CD4-positive, alpha-beta T cell treated with Interferon gamma for 1 hour (primary cell): ENCODE measurements around the gene GRIK4.
"Not testable (repeated sequence)": the region's sequence is repeated elsewhere in the genome, so short reads cannot be mapped to it uniquely, and the experiment has no call there.

Experiments
- DNase-seq: peaks from one replicate; pipeline ENCODE4 v3.0.0-alpha.2; 2020

GRIK4 gene

DNA sequence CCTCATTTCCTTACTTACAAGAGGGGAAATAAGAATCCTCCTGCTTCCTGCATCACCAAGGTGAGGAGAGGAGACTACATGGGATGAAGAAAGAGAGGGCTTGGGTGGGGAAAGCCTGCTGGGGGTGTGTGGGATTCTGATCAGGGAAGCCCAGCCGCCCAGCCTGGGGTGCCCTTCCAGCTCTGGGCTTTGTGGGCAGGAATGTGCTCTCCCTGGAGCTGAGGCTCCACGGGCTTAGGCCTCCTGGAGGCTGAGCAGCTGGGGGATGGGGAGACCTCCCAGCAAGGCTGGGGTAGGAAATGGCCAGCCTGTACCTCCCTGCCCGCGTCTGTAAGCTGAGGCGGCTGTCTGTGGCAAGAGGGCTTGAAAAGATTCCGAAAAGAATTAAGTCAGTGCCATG is 206.1 kb downstream of the GRIK4 start:
- no peak for DNase-seq

DNA sequence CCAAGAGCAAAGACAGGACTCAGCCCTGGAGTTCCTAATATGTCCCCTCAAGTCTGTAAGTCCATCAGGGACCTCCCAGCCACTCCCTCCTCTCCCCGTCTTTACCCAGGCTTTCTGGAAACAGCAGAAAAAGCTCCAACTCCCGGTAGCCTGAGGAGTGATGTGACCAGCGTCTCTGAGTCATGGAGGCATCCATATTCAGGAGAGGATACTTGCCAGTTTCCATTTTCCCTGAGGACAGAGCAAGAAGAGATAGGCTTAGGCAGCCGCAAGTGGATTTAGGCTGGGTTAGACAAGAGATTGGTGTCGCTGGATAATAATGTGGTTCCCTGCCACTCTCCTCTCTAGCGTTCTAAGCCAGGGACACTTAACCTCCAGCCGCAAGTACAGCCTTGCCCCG is 206.6 kb downstream of the GRIK4 start:
- DNase-seq = no peak

DNA sequence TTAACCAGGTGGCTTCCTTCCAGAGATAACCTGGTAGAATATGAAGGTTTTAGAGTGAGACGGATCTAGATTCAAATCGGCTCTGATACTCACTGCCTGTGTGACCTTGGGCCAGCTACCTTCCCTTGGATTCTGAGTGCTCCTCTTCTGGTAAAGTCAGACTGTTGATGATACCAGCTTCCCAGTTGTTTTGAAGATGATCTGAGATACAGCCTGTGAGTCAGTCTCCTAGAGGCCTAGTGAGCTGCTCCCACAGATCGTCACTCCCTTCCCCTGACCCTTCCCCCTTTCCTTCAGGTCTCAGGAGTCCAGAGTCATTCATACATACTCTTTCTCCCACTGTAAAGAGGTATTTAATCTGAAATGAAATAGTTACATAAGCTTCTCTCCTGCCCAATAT is 207.8 kb downstream of the GRIK4 start:
- no peak for DNase-seq

DNA sequence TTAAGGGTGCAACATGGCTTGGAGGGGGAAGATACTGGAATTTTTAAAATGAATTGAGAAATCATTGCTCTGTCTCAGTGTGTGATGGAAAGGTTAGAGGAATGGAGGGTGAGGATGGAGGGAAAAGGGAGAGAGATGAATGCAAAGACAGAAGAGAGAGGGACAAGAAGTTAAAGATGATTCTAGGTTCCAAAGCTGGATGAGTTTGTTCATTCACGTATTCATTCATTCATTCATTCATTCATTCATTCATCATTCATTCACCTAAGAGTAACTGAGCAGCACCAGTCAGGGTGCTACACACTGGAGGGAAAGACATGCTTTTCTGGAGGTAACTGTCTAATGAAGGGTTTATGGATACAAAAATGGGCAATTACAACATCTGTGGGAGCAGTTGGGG is 209.2 kb downstream of the GRIK4 start:
- DNase-seq = no peak

DNA sequence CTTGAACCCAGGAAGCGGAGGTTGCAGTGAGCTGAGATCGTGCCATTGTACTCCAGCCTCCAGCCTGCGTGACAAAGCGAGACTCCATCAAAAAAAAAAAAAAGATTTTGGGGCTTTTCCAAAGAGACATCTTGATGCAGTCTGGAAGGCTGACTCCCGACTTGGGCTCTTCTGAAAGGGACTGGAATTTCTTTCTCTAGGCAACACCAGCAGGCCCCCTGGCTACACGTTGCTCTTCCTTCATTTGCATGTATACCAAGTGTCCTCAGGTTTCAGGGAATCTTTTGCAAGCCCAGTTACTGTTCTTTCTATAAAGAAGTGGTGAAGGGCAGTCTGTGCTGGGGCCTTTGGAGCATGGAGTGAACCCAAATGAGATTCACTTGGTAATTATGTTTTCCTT is 211.0 kb downstream of the GRIK4 start:
- no peak for DNase-seq

DNA sequence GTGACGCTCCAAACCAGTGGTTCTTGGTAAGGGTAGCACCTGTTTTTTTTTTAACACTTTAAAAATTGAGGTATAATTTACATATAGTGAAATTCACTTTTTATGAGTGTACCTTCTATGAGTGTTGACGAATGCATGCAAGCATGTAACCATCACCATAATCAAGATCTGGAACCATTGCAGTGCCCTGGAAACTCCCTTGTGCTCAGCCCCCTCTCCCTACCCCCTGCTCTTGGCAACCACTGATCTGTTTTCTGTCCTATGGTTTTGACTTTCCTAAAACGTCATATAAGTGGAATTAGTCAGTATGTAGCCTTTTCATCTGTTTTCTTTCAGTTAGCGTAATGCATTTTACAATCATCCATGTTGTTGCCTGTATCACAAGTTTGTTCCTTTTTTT is 212.2 kb downstream of the GRIK4 start:
- DNase-seq = no peak

DNA sequence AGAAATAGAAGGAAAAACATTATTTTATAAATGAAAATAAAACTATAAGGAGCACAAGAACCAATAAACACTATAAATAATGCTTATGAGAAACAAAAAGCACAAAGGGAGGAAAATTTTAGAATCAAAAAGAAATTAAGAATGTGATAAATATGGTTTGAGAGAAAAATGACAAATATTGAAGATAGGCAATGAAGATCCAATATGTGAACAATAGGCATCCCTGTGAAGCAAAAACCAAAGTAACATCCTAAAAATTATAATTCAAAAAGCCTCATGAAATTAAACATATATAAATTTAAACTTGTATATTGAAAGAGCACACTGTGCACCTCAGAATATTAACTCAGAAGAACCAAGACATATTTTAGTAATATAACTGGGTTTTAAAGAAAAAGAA is 216.2 kb downstream of the GRIK4 start:
- DNase-seq = no peak

DNA sequence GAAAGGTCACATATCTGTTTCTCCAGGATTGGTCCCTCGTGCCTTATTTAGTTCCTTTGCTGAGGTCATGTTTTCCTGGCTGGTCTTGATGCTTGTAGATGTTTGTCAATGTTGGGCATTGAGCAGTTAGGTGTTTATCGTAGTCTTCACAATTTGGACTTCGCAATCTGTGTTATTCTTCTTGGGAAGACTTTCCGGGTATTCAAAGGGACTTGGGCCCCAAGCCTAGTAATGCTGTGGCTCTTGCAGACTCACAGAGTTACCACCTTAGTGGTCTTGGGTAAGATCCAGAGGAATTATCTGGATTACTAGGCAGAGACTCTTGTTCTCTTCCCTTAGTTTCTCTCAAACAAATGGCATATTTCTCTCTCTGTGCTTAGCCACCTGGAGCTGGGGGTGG is 223.5 kb downstream of the GRIK4 start:
- DNase-seq = no peak

DNA sequence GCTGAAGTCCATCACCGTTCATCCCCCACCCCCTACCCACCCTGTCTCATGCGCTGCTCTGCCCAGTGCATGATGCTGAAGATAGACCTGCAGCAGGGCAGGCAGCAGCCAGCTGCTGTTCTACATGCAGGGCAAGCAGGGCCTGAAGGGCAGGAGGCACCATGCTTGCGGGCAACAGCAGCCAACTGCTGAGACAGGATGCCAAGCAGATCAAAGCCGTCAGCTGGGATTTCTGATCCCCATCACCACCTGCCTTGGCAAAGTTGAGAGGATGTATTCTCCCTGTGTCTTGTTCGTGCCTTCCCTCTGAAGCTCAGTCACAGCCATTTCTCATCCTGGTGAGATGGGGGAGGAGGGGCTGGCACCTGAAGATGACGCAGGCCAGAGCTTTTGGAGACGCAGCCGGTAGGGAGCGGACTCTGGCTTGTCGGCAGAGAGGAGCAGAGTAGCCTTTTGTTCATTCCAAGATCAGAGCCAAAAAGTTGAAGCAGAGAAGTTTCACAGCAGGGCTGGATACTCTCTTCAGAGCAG is 227.0 kb downstream of the GRIK4 start:
- no peak for DNase-seq

DNA sequence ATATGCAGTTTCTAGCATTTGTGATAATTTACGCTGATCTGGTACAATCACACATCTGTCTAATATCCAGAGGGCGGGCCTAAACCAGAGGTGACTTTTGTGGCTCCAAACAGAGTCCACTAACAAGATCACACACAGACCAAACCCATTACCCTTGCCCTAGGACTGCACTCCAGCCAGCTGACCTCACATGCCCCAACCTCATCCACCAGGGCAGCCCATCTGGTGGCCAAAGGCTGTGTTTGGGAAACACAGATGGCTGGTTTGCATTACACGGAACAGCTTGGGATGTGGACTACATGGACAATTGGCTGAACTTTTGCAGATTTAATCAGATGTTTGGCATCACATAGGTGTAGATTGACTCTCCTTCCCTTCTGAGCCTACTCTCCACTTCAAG is 228.2 kb downstream of the GRIK4 start:
- DNase-seq = no peak

DNA sequence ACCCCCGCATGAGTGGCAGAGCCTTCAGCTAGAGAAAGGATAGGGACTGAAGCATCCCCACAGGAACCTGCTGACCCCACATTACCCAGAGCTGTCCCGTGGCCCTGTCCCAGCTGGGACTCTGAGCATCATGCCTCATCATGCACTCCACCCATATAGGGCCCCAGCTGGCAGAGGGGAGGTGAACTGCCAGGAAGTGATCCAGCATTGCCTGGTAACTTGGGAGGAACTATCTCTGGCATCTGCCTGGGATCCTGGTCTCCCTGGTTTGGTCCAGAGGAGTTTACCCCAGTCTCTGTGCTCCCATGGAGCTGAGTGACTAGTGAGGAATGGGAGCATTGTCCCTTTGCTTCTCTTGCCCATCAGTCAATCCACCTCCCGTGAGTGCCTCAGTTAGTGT is 228.8 kb downstream of the GRIK4 start:
- no peak for DNase-seq

DNA sequence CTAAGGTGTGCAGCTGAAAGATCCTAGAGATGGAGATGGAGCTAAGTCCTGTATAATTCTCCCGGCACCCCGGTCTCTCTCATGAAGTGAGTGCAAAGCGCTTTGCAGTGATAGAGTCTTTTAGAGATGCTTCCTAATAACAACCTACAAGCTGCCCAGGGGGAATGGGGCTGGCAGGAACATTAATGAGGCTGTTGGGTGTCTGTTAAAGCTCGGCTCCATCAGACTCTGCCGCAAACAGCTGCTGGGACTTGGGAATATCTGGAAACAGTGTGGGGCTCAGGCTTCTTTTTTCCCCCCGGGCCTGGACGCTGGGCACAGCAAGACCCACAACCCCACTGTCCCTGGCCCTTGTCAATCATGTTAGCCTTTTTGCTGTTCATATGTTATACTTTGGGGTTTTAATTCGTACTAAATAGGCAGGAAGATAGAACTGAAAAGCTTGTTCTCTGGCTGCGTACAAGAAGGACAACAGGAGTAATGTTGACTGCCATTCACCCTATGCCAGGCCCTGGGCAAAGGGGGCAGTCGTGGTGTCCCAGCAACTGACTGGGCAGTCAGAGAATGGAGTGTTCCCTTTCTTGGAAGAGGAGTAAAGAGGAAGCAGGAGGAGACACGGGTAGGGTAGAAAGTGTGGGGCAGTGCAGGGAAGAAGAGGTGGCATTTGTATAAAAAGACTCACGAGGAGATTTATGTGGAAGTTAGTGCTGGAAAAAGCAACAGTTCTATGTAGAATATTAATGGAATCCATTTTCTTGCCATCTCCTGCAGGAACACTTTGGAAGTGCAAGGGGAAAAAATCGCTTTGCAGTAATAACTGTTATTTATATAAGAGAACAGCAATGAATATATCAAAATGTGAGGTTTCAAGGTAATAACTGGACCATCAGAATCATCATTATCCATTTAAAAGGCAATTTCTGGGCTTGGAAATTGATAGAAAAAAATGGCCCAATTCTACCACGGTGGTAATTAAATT is 232.8 kb downstream of the GRIK4 start:
- no peak for DNase-seq

DNA sequence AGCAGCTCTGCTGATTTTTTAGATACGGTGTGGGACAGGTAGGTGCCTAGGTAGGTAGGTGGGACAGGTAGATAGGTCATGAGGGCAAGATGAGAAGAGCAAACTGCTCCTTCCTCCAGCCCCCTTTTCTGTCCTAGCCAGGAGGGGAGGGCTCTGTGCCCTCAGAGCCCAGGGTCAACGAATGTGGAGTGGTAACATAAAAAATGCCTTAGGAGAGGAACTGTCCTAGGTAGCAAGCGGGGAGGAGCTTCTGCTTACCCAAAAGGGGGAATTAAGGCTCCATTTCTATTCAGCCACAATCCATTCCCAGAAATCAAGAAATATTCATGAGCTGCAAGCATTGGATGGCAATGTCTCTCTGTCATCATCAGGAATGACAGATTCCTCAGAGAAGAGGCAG is 234.8 kb downstream of the GRIK4 start:
- no peak for DNase-seq

DNA sequence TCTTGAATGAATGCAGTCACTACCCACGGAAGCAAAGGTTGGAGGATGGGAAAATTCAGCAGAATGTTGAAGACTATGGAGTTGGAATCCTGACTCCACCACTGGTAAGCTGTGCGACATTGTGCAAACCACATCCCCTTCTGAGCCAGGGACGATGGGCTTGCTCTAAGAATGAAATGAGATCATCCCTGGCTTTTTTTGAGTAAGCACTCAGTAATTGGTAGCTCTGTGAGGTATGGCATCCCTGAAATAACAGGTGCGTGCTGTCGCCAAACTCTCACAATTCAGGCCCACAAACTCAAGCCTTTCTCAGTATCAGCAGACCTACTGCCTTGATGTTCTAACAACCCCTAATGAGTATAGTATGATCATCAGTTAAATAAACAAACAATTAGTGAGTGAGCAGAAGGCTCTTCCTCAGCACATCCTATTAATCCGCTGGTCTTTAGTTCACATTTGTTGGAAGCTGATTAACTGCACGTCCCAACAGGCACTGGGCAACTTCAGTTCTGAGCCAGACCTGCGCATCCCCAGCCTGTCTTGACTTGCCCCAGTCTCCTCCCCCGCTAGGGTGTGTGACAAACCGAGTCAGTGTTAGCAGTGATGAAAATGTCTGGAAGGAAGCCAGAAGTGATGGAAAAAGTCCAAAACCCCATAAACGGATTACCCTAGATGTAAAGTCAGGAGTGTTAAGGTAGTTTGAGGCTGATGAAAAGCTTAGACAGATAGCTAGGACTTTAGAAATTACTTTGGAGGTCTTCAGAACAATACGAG is 235.5 kb downstream of the GRIK4 start:
- no peak for DNase-seq

DNA sequence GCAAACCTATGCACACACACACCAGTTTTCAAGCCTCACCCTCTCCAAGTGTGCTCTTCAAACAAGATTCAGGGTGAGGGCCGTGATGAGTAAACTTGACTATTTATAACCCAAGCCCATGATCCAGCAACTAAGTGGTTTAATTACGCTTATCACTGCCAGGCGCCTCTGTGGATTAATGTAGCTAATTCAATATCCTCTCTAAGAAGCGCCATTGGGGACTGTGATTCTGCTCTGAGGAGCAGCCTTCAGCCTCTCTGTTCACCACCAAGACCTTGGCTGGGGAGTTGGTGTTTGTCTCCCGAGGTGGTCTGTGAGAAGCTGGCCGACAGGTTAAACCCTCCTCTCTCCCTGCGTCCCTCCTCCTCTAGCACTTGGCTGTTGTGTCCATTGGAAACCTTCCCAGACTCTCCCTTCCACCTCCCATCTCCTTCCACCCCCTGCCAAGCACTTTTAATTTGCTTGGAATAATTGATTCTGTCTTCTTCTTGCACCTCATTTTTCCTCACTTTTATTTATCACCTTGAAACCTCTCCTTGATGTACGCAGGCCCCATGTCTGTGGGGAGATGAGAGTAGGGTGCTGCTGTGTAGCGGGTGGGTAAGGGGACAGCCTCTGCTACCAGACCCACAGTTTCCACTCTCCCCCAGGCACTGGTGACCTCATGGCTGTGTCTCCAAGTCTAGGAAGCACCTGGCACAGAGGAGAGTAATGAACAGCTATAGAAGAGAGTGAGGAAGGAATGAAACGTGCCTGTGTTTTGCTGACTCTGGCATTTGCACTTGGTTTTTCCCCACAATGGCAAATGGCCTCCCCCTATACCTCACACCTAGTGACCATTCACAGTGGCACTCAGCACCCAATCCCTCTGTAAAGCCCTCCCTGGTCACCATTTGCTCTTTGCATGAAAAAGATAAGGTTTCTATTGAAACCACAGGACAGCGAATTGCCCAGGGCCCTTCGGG is 236.6 kb downstream of the GRIK4 start:
- DNase-seq = no peak

DNA sequence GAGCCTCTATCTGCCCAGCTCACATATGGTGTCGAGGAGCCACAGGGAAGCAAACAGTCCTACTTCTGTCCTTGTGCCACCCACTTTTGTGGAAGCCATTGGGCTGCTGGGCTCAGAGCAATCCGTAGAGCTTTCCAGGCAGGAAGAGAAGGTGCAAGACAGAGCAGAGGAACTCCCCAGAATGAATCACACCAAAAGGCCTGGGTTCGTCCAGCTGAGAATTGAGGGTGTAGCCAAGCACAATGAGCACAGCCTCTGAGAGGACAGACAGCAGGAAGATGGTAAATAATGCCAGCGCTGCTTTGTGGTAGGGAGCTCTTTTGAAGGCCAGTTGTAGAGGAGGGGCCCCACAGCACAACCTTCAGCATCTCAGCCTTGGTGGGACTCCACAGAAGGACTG is 237.8 kb downstream of the GRIK4 start:
- DNase-seq = no peak

DNA sequence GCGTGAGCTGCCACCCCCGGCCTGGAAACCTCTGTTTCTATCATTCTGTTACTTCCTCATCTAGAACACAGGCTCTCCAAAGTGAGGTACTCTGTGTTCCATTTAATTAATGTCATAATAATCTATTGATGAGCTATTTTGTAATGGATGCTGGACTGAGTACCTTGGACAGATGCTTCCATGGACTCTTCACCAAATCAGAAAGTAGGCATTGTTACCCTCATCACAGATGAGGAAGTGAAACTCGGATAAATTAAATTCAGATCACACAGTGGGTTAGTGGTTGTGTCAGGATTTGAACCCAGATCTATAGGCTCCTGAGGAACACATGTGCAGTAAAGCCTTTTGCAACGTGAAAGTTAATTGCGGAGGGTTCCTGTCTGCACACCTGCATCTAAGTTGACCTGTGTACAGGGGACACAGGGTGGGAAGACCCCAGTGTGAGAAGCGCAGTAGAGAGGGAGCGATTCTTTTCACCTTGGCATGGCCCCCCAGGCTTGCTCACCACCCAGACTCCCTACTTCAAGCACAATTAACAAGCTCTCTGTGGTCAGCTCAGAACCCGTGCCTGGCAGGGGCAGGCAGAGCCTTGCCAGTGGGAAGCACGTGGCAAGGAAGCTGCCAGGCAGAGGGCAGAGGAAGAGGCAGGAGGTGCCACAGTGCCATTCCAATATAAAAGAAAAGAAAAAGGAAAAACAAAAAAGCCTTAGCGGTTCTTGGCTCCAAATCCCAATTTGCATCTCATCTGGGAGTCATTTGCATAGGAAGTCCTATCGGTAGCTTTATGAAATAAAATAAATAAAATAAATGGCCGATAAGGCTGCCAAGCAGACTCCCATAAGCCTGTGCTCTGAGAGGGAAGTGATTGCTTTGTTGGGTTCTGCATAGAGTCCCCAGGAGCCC is 239.3 kb downstream of the GRIK4 start:
- DNase-seq = no peak

DNA sequence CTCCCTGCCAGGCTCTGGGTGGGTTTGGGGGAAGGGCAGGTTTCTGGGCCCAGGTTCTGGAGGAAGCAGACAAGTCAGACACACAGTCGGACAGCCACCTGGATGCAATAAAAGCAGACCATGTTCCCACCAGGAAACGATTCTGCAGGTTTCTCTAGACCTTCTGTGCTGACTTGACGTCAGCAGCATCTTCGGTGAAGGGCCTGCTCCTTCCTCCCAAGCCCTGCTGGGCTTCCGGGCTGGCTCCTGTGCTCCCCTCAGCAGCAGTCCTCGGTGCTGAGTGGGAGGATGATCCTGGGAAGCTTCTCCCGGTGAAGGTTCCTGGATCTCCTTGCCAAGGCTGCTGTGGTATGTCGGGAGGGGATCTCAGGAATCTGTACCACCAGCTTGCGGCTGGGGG is 240.0 kb downstream of the GRIK4 start:
- no peak for DNase-seq

DNA sequence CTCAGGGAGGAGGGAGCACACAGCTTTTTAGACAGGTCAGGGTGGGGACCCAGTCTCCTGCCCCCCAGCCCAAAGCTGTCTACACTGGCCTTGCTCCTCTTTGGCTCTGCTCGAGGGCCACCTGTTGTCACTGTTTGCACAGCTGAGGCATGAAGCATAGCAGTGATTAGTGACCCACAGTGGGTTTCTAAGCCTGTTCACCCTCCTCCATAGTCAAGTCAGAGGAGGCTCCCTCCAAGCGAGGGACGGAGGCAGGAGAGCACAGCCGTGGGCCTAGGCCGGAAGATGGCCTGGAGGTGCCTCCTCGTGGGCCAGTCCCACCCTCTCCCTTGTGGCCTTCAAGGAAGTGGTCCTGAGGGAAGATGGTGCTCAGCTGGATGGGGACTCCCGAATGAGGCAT is 241.1 kb downstream of the GRIK4 start:
- no peak for DNase-seq

DNA sequence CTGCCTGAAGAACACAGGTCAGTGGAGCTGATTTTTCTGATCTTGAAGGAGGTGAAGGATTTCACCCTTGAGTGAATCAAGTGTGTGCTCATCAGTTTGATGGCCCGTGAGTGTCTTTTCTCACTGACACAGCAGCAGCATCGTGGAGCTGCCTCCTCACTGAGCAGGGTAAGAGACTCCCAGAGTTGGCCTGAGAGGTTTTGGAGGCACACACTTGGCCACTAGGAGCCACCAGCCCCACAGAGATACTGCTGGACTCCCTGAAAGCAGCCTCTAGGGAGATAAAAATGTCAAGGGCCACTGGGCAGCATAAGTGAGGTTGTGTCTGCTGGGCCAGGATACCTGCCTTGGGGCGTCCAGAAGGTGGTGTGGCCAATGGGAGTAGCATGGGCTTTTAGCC is 245.4 kb downstream of the GRIK4 start:
- DNase-seq = no peak

DNA sequence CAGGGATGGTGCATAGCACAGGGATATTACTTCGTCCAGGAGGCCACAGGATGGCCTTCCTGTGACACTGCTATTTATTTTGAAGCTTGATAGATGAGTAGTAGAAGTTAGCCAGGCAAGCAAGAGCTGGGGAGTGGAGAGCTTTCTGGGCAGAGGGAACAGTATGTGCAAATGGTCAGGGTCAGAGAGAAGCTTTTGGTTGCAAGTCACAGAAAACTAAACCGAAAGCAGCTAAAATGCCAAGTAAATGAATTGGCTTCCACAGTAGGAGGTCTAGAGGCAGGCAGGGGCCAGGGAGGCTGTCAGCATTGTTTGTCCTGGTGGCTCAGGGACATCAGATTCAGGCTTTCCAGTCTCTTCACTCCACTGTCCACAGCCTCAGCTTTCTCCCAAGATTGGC is 247.5 kb downstream of the GRIK4 start:
- no peak for DNase-seq

DNA sequence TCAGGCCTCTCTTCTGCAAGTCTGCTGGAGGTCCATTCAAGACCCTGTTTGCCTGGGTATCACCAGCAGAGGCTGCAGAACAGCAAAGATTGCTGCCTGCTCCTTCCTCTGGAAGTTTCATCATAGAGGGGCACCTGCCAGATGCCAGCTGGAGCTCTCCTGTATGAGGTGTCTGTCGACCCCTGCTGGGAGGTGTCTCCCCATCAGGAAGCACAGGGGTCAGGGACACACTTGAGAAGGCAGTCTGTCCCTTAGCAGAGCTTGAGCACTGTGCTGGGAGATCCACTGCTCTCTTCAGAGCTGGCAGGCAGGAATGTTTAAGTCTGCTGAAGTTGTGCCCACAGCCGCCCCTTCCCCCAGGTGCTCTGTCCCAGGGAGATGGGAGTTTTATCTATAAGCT is 254.2 kb downstream of the GRIK4 start:
- DNase-seq = not testable (repeated sequence)
